Body of pancreas (tissue), 4 donors: ENCODE measurements around the gene NKD2.

Source experiments
- POLR2A ChIP-seq, 3 donors: fragments of 450-650 bp; IDR thresholded peaks; one replicate each; pipeline ENCODE4 v1.6.1; 2016; ENCODE audit warnings: antibody characterized with exemption in 3 of 3, mild to moderate bottlenecking in 2 of 3
- TF ChIP-seq, protein P1 (sequence below), 7 experiments: fragments of 450-650 bp in 4 of 7; fragments of 200-600 bp in 3 of 7; sonication (generic) in 3 of 7; IDR thresholded peaks; one replicate each; pipeline ENCODE4 v1.5.1; 2016 to 2019; ENCODE audit warnings: antibody characterized with exemption in 7 of 7

DNA sequence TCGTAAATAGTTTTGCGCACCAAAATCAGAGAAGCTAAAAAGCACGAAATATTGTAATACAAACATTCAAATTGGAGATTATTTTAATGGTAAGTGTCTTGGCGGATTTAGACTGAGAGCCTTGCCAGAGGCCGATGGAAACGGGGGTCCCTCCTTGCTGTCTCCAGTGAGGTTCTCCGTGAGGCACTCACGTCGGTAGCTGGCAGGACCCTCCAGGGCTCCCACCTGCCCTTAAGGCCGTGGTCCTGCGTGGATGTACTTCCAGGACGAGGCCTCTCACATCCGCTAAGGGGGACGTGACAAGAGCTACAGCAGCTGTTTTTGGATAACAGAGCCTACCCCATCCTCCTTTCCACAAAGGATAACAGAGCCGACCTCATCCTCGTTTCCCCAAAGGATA, 7.9 kb downstream of the NKD2 start:
- TF ChIP-seq, protein P1, sequence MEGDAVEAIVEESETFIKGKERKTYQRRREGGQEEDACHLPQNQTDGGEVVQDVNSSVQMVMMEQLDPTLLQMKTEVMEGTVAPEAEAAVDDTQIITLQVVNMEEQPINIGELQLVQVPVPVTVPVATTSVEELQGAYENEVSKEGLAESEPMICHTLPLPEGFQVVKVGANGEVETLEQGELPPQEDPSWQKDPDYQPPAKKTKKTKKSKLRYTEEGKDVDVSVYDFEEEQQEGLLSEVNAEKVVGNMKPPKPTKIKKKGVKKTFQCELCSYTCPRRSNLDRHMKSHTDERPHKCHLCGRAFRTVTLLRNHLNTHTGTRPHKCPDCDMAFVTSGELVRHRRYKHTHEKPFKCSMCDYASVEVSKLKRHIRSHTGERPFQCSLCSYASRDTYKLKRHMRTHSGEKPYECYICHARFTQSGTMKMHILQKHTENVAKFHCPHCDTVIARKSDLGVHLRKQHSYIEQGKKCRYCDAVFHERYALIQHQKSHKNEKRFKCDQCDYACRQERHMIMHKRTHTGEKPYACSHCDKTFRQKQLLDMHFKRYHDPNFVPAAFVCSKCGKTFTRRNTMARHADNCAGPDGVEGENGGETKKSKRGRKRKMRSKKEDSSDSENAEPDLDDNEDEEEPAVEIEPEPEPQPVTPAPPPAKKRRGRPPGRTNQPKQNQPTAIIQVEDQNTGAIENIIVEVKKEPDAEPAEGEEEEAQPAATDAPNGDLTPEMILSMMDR (IDR thresholded peaks at IDR 0.05) = no peak
- no peak for TF ChIP-seq POLR2A (IDR thresholded peaks at IDR 0.05)
